Measurements from ENCODE around the gene PKNOX2. TPM values are rescaled to one million over a fixed set of nuclear protein-coding genes. Genes with fewer than 3 reads are reported as not detected.

Gene PKNOX2
- total RNA-seq, 6 experiments from 2014 or later: 0.09 to 0.31 (median 0.14) TPM

DNA sequence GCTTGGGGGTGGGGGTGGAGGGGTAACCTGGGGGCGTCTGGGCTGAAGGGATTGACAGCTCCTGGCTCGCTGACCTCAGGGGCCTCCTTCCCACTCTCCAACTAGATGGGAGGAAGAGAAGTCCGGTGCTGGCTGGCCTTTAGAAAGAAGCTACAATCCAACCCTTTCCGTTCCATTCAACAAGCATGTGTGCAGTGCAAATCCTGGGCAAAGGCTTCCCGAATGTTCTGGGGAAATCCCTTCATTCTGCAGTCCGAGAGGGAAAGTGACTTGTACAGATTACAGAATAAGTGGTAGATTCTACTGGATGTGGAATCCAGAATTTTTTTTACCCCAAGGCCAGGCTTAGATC lies 181.6 kb downstream of the PKNOX2 start:
- Histone ChIP-seq H3K4me1 (no peaks in the 10 kb centered on the region), H3K27me3 (no peaks in the 10 kb centered on the region), H3K27ac (no peak overlapping the region), H3K4me3 (no peak overlapping the region), H3K9me3 (no peaks in the 10 kb centered on the region), H3K36me3 (no peaks in the 10 kb centered on the region)
- intact Hi-C loops (cut with DNase I): loop anchor here in 1 of 2 donors (10.0 kb wide), 1 partner anchor 181 kb away; the partner anchor contains the start of gene PKNOX2
- 17% methylated on average over 3 of the region's 6 CpGs for WGBS (ENCODE audit: insufficient coverage, low coverage, low lambda C conversion rate, missing lambda C conversion rate)
- DNase-seq (peak in 1 of 3 donors; percentile 29), ATAC-seq (no peak)
- TF ChIP-seq POLR2A (IDR thresholded peaks at IDR 0.05): no peak
- TF ChIP-seq, protein P1, sequence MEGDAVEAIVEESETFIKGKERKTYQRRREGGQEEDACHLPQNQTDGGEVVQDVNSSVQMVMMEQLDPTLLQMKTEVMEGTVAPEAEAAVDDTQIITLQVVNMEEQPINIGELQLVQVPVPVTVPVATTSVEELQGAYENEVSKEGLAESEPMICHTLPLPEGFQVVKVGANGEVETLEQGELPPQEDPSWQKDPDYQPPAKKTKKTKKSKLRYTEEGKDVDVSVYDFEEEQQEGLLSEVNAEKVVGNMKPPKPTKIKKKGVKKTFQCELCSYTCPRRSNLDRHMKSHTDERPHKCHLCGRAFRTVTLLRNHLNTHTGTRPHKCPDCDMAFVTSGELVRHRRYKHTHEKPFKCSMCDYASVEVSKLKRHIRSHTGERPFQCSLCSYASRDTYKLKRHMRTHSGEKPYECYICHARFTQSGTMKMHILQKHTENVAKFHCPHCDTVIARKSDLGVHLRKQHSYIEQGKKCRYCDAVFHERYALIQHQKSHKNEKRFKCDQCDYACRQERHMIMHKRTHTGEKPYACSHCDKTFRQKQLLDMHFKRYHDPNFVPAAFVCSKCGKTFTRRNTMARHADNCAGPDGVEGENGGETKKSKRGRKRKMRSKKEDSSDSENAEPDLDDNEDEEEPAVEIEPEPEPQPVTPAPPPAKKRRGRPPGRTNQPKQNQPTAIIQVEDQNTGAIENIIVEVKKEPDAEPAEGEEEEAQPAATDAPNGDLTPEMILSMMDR (IDR thresholded peaks at IDR 0.05): no peak

- intact Hi-C loops (cut with DNase I): loop anchor here in 1 of 2 donors (10.0 kb wide), 1 partner anchor 182 kb away; the partner anchor contains the start of gene PKNOX2
- Histone ChIP-seq H3K9me3 (no peaks in the 10 kb centered on the region), H3K4me3 (no peak overlapping the region), H3K27ac (no peak overlapping the region), H3K4me1 (no peaks in the 10 kb centered on the region), H3K36me3 (no peaks in the 10 kb centered on the region), H3K27me3 (no peaks in the 10 kb centered on the region)
- WGBS (ENCODE audit: insufficient coverage, low coverage, low lambda C conversion rate, missing lambda C conversion rate): 73% methylated on average over 6 of the region's 9 CpGs
- DNase-seq: peak in 1 of 3 donors; percentile 48
- TF ChIP-seq POLR2A (IDR thresholded peaks at IDR 0.05): no peak
- TF ChIP-seq, protein P1 (IDR thresholded peaks at IDR 0.05): no peak
- ATAC-seq: no peak
These were observed 182.2 kb downstream of the PKNOX2 start for GRCh38 chr11:125346565-125347260.

GRCh38 chr11:125347261-125347585 lies 182.7 kb downstream of the PKNOX2 start:
- H3K9me3 ChIP-seq: no peaks in the 10 kb centered on the region
- DNase-seq (peak in 1 of 3 donors; percentile 39), ATAC-seq (no peak)
- no peak overlapping the region for H3K4me3 ChIP-seq
- H3K27me3 ChIP-seq: no peaks in the 10 kb centered on the region
- no peak for TF ChIP-seq POLR2A (IDR thresholded peaks at IDR 0.05)
- TF ChIP-seq, protein P1 (IDR thresholded peaks at IDR 0.05): no peak
- H3K27ac ChIP-seq: no peak overlapping the region
- no peaks in the 10 kb centered on the region for H3K4me1 ChIP-seq
- 28% methylated on average over 2 of the region's 2 CpGs for WGBS (ENCODE audit: insufficient coverage, low coverage, low lambda C conversion rate, missing lambda C conversion rate)
- H3K36me3 ChIP-seq: no peaks in the 10 kb centered on the region
- intact Hi-C loops (cut with DNase I): loop anchor here in 1 of 2 donors (10.0 kb wide), 1 partner anchor 182 kb away; the partner anchor contains the start of gene PKNOX2

DNA sequence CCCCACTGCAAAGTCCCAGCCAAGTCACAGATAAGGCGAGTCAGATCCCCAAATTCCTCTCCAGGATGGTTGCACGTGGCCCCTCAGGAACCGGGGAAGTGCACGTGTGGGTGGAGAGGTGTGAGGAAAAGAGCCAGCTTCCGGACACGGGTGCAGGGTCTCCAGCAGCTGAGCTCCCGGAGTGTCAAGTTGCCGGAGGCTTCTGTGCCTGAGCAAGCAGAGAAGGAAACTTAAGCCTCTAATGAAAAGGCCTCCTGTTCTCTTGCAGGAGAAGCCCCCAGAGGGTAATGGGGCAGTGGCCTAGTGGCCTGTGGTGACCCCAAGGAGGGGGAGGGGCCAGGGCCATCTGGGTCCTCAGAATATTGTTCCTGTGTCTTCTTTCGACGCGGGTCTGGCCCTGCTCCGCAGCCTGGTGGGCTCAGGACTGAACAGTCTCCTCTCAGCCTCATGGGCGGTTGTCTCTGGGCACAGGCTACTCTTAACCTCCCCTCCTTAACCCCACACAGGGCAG lies 183.6 kb downstream of the PKNOX2 start:
- no peak for TF ChIP-seq POLR2A (IDR thresholded peaks at IDR 0.05)
- TF ChIP-seq, protein P1 (IDR thresholded peaks at IDR 0.05): no peak
- 52% methylated on average over 10 of the region's 13 CpGs for WGBS (ENCODE audit: insufficient coverage, low coverage, low lambda C conversion rate, missing lambda C conversion rate)
- Histone ChIP-seq H3K27ac (no peak overlapping the region), H3K27me3 (no peaks in the 10 kb centered on the region), H3K36me3 (no peaks in the 10 kb centered on the region), H3K4me3 (no peak overlapping the region), H3K4me1 (no peaks in the 10 kb centered on the region), H3K9me3 (no peaks in the 10 kb centered on the region)
- intact Hi-C loops (cut with DNase I): loop anchor here in 1 of 2 donors (10.0 kb wide), 1 partner anchor 183 kb away; the partner anchor contains the start of gene PKNOX2
- DNase-seq (peak in 1 of 3 donors; percentile 46), ATAC-seq (no peak)
